ENCODE data around the gene TSPAN5.

DNA sequence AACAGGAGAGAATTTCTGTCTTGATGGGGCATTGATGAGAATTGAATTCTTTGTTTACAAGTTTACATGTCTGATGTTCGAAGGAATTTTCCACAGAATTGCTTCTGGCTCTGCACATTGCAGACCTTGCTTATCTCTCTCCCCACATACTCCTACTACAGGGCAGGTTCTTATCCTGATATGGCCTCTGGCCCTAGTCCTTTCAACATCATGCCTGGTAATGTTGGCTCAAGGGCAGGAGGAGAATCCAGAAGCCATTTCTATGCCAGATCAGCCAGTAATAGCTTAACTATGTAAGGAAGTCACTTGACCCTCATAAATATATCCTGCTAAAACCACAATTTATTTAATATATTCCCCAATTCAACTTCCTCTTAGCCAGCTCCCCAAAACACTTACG is 24.3 kb upstream of the TSPAN5 start:
- TF ChIP-seq, protein P1, sequence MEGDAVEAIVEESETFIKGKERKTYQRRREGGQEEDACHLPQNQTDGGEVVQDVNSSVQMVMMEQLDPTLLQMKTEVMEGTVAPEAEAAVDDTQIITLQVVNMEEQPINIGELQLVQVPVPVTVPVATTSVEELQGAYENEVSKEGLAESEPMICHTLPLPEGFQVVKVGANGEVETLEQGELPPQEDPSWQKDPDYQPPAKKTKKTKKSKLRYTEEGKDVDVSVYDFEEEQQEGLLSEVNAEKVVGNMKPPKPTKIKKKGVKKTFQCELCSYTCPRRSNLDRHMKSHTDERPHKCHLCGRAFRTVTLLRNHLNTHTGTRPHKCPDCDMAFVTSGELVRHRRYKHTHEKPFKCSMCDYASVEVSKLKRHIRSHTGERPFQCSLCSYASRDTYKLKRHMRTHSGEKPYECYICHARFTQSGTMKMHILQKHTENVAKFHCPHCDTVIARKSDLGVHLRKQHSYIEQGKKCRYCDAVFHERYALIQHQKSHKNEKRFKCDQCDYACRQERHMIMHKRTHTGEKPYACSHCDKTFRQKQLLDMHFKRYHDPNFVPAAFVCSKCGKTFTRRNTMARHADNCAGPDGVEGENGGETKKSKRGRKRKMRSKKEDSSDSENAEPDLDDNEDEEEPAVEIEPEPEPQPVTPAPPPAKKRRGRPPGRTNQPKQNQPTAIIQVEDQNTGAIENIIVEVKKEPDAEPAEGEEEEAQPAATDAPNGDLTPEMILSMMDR (conservative IDR thresholded peaks at IDR 0.05; ENCODE audit: low read depth, low read length), result no peak
- TF ChIP-seq EZH2 (IDR thresholded peaks at IDR 0.05; ENCODE audit: low read length, unreplicated experiment), result no peak
